ENCODE results near the gene STK40.

GRCh38 chr1:36411674-36412648, 26.2 kb upstream of the STK40 start:
- no peak for TF ChIP-seq KAT7 (CRISPR knock-in tag; IDR thresholded peaks at IDR 0.05; ENCODE audit: borderline replicate concordance)
- TF ChIP-seq FOS (IDR thresholded peaks at IDR 0.05; ENCODE audit: extremely low read depth, insufficient read length): no peak
